Left renal pelvis (tissue), 4 donors: Measurements from ENCODE around the gene SF3B4. TPM values are rescaled to one million over a fixed set of nuclear protein-coding genes. Genes with fewer than 3 reads are reported as not detected.
A peak's percentile ranks its signal among the peaks of the same experiment; 100 is the strongest.
"Not testable (repeated sequence)": the region's sequence is repeated elsewhere in the genome, so short reads cannot be mapped to it uniquely, and the experiment has no call there.

Source experiments
- DNase-seq, 4 donors: peaks; one replicate each; pipeline ENCODE4 v3.0.0-alpha.2; 2013; ENCODE audit warnings: low read depth in 4 of 4, low spot score in 3 of 4
- polyA plus RNA-seq, 4 donors: library from polyadenylated mRNA; unstranded; fragments of 120-200 nt; gene quantifications; one replicate each; pipeline ENCODE4 v1.2.1, GENCODE V29; 2013; ENCODE audit not compliant: insufficient read length in 4 of 4

Gene SF3B4
- 10 to 100 TPM; 69.0 to 88.6 (median 80.0) TPM for polyA plus RNA-seq

GRCh38 chr1:149927563-149928400, at the start of gene SF3B4:
SF3B4 (minus strand) TSS chr1:149927803; CDS start chr1:149927759, 44 bp downstream.
- DNase-seq: peak; percentile 80 to 88 (median 86)

- no peak for DNase-seq
Observed at GRCh38 chr1:149977345-149977744, 49.7 kb upstream of the SF3B4 start.

- no peak for DNase-seq
Observed at GRCh38 chr1:149972547-149972946, 44.9 kb upstream of the SF3B4 start.

GRCh38 chr1:149967646-149968045, 40.0 kb upstream of the SF3B4 start:
- DNase-seq: no peak

GRCh38 chr1:149967041-149967440, 39.4 kb upstream of the SF3B4 start:
- DNase-seq: no peak

GRCh38 chr1:149966405-149966804, 38.8 kb upstream of the SF3B4 start:
- no peak for DNase-seq

GRCh38 chr1:149965440-149965839, 37.8 kb upstream of the SF3B4 start:
- no peak for DNase-seq

GRCh38 chr1:149963358-149963757, 35.8 kb upstream of the SF3B4 start:
- DNase-seq: no peak

GRCh38 chr1:149962736-149963135, 35.1 kb upstream of the SF3B4 start:
- DNase-seq: no peak

- DNase-seq: peak in 1 of 4 donors; percentile 60
Observed at GRCh38 chr1:149962039-149962647, 34.5 kb upstream of the SF3B4 start.

- DNase-seq: not testable (repeated sequence)
Observed at GRCh38 chr1:149957548-149957947, 29.9 kb upstream of the SF3B4 start.

- no peak for DNase-seq
Observed at GRCh38 chr1:149949911-149950310, 22.3 kb upstream of the SF3B4 start.

GRCh38 chr1:149945206-149945605, 17.6 kb upstream of the SF3B4 start:
- no peak for DNase-seq

GRCh38 chr1:149942885-149943284, 15.3 kb upstream of the SF3B4 start:
- no peak for DNase-seq

- no peak for DNase-seq
Observed at GRCh38 chr1:149942207-149942606, 14.6 kb upstream of the SF3B4 start.

GRCh38 chr1:149940427-149940826, 12.8 kb upstream of the SF3B4 start:
- no peak for DNase-seq

GRCh38 chr1:149938668-149939003, 11.0 kb upstream of the SF3B4 start:
- not testable (repeated sequence) for DNase-seq

- DNase-seq: no peak
Observed at GRCh38 chr1:149937759-149938158, 10.2 kb upstream of the SF3B4 start.

GRCh38 chr1:149936992-149937705, 9.5 kb upstream of the SF3B4 start:
- DNase-seq: no peak

GRCh38 chr1:149936170-149936991, 8.8 kb upstream of the SF3B4 start, which contains the start of gene MTMR11:
MTMR11 (minus strand) TSS chr1:149936879; CDS start chr1:149936647, 232 bp downstream.
- no peak for DNase-seq
